ENCODE results near the gene XCL2. TPM values are rescaled to one million over a fixed set of nuclear protein-coding genes. Genes with fewer than 3 reads are reported as not detected.

XCL2 gene
- polyA plus RNA-seq, 2 donors = not detected

DNA sequence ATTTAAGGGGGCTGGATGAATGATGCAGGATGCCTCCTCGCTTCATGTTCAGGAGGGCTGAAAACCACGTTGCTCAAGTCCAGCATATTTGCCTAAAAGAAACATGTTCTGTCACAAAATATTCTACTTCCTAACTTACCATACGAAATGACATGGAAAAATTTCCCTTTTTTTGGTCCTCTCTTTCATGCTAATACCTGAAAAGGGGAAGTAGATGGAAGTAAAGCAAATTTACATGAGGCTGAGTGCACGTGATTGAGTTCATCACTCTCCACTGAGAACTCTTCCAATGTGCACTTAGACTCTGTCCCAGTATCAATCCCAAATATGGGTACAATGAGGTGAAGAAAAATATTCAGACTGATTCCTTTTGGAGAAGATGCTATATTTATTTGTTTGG lies 23.0 kb downstream of the XCL2 start:
- Histone ChIP-seq H3K4me1 (ENCODE audit: control insufficient read depth in 2 of 2, insufficient read depth in 2 of 2, low read length in 1 of 2) (no peaks in the 10 kb centered on the region), H3K4me3 (ENCODE audit: low read depth in 1 of 2, low read length in 2 of 2) (no peak overlapping the region), H3K27ac (ENCODE audit: low read depth in 2 of 2, low read length in 1 of 2) (no peak overlapping the region), H3K9me3 (ENCODE audit: control insufficient read depth in 2 of 2, insufficient read depth in 1 of 2, low read depth in 1 of 2, low read length in 1 of 2) (no peaks in the 10 kb centered on the region), H3K36me3 (ENCODE audit: control insufficient read depth in 2 of 2, insufficient read depth in 2 of 2, low read length in 1 of 2) (no peaks in the 10 kb centered on the region), H3K27me3 (ENCODE audit: control insufficient read depth in 1 of 2, insufficient read depth in 2 of 2, low read length in 2 of 2) (no peaks in the 10 kb centered on the region)
- WGBS, 2 donors = 60 to 68% methylated on average over 4 of the region's 4 CpGs

DNA sequence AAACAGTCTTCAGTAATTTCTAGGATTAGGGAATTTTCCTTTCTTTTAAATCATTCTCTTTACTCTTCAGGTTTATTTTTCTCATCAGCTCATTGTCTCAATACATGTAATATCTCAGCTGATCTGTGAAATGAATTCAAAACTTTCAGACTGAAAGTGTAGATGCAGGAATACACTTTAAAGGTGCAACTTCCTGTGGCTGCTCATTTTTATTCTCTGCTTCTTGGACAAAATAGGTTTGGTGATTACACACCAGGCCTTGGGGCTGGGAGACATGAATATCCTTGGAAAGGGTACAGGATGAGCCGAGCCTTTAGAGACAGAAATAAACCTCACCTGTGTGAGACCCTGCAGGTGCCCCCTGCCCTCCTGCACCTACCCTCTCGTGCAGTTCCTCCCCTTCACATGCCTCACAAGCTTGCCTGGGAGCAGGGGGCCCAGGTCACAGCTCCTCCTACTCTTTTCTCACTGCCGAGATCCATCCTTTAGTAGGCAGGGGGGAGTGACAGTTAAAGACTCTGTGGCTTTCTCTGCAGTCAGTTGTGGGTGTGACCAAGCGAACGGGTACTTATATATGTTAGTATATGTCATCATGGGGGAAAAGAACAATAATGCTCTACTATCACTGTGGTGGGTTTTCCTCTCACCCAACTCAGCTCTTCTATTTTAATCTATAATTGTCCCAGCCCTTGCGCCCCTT lies 23.6 kb downstream of the XCL2 start:
- WGBS, 2 donors = 51 to 70% methylated on average over 6 of the region's 6 CpGs
- Histone ChIP-seq H3K4me3 (ENCODE audit: low read depth in 1 of 2, low read length in 2 of 2) (no peak overlapping the region), H3K27me3 (ENCODE audit: control insufficient read depth in 1 of 2, insufficient read depth in 2 of 2, low read length in 2 of 2) (no peaks in the 10 kb centered on the region), H3K4me1 (ENCODE audit: control insufficient read depth in 2 of 2, insufficient read depth in 2 of 2, low read length in 1 of 2) (no peaks in the 10 kb centered on the region), H3K27ac (ENCODE audit: low read depth in 2 of 2, low read length in 1 of 2) (no peak overlapping the region), H3K9me3 (ENCODE audit: control insufficient read depth in 2 of 2, insufficient read depth in 1 of 2, low read depth in 1 of 2, low read length in 1 of 2) (no peaks in the 10 kb centered on the region), H3K36me3 (ENCODE audit: control insufficient read depth in 2 of 2, insufficient read depth in 2 of 2, low read length in 1 of 2) (no peaks in the 10 kb centered on the region)

DNA sequence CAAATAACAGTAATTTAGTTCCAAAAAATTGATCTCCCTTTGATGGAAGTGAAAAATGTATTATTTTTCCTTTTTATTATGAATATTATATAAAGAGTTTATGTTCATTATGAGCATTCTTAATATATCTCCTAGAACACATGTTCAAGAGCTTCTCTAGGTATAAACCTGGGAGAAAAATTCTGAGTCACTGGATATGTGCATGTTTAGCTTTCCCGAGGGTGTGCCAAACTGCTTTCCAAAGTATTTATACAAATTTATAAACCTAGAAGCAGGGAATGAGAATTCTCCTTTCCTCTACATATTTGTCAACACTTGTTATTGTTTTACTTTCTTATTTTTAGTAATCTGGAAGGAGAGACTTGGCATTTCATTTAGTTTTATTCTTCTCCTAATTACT lies 25.0 kb downstream of the XCL2 start:
- no peaks in the 10 kb centered on the region for H3K36me3 ChIP-seq (ENCODE audit: control insufficient read depth in 2 of 2, insufficient read depth in 2 of 2, low read length in 1 of 2)
- no peaks in the 10 kb centered on the region for H3K27me3 ChIP-seq (ENCODE audit: control insufficient read depth in 1 of 2, insufficient read depth in 2 of 2, low read length in 2 of 2)
- 65 to 68% methylated on average over 1 of the region's 1 CpG for WGBS, 2 donors
- no peaks in the 10 kb centered on the region for H3K4me1 ChIP-seq (ENCODE audit: control insufficient read depth in 2 of 2, insufficient read depth in 2 of 2, low read length in 1 of 2)
- H3K9me3 ChIP-seq (ENCODE audit: control insufficient read depth in 2 of 2, insufficient read depth in 1 of 2, low read depth in 1 of 2, low read length in 1 of 2) = no peaks in the 10 kb centered on the region
- no peak overlapping the region for H3K4me3 ChIP-seq (ENCODE audit: low read depth in 1 of 2, low read length in 2 of 2)
- no peak overlapping the region for H3K27ac ChIP-seq (ENCODE audit: low read depth in 2 of 2, low read length in 1 of 2)

DNA sequence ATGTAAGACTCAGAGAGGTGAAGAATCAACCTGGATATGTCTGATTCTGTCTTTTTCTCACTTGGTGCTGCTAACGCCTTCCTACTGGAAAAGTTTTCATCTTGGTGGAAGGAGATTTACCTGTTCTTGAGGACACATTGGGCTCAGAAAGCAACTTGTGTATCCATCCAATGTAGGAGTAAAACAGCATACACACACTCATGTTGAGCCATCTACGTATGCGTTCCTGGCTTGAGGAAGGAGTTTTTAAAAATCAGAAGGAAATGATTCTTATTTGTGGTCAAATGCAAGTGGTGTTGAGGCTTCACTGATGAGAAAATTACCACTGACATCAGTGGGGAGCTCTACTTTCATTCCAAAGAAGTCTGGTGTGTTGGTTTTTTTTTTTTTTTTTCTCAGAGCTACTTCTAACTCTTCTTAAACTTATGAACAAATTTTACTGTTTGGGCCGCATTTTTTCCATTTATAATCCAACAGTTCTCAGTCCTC lies 25.6 kb downstream of the XCL2 start:
- Histone ChIP-seq H3K4me3 (ENCODE audit: low read depth in 1 of 2, low read length in 2 of 2) (no peak overlapping the region), H3K27me3 (ENCODE audit: control insufficient read depth in 1 of 2, insufficient read depth in 2 of 2, low read length in 2 of 2) (no peaks in the 10 kb centered on the region), H3K27ac (ENCODE audit: low read depth in 2 of 2, low read length in 1 of 2) (no peak overlapping the region), H3K9me3 (ENCODE audit: control insufficient read depth in 2 of 2, insufficient read depth in 1 of 2, low read depth in 1 of 2, low read length in 1 of 2) (no peaks in the 10 kb centered on the region), H3K36me3 (ENCODE audit: control insufficient read depth in 2 of 2, insufficient read depth in 2 of 2, low read length in 1 of 2) (no peaks in the 10 kb centered on the region), H3K4me1 (ENCODE audit: control insufficient read depth in 2 of 2, insufficient read depth in 2 of 2, low read length in 1 of 2) (no peaks in the 10 kb centered on the region)
- 77% methylated on average over 4 of the region's 4 CpGs for WGBS, 2 donors

DNA sequence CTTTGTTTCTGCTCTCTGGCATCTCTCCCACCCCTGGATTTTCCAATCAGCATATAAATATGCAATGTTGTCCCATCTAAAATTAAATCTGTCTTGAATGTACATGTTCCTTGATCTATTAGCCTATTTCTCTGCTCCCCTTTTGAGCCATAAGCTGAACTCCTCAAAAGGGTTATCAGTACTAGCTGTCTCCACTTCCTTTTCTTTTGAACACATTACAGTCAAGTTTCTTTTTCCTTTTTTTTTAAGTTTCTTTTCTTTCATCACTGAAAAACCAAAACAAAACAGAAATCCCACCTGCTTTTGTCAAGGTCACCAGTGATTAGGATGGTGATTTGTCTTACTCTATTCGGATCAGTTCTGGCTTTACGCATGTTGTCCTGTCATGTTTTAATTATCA lies 29.3 kb downstream of the XCL2 start:
- Histone ChIP-seq H3K27me3 (ENCODE audit: control insufficient read depth in 1 of 2, insufficient read depth in 2 of 2, low read length in 2 of 2) (no peaks in the 10 kb centered on the region), H3K27ac (ENCODE audit: low read depth in 2 of 2, low read length in 1 of 2) (no peak overlapping the region), H3K9me3 (ENCODE audit: control insufficient read depth in 2 of 2, insufficient read depth in 1 of 2, low read depth in 1 of 2, low read length in 1 of 2) (no peaks in the 10 kb centered on the region), H3K4me1 (ENCODE audit: control insufficient read depth in 2 of 2, insufficient read depth in 2 of 2, low read length in 1 of 2) (peaks cover 0 to 2% of the 10 kb centered on the region in 2 donors), H3K36me3 (ENCODE audit: control insufficient read depth in 2 of 2, insufficient read depth in 2 of 2, low read length in 1 of 2) (no peaks in the 10 kb centered on the region), H3K4me3 (ENCODE audit: low read depth in 1 of 2, low read length in 2 of 2) (no peak overlapping the region)
- WGBS, 2 donors = 82 to 83% methylated on average over 2 of the region's 2 CpGs

DNA sequence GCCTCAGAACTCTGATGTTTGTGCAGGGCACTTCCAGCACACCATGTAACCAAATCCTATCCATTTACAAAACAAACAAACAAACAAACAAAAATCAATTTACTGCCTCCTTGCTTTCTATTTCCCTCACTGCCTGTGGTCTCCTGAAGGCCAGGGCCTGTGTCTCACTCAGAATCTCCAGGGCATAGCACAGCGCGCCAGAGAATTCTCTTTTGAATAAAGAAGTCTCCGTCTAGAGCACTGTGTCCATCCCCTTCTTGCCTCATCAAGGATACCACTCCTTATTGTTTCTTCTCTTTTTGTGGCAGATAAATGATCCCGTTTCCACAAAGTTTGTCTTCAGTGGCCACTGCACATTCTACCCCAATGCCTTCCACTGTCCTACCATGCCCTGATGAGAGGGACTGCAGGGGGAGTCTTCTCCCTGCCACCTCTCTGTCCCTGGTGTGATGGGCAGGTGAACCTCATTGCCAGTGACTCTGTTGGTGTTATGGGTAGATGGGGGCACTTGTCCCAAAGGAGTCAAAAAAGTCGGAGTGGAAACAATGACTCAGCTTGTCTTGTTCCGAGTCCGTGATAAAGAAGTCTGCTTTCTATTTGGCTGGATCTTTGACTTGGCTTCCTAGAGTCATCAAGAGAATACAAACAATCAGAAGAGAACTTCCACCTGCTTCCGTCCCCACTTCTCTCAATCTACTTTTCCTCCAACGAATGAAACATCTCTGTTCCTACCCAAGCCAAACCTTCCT lies 30.0 kb downstream of the XCL2 start:
- H3K9me3 ChIP-seq (ENCODE audit: control insufficient read depth in 2 of 2, insufficient read depth in 1 of 2, low read depth in 1 of 2, low read length in 1 of 2) = no peaks in the 10 kb centered on the region
- peaks cover 0 to 2% of the 10 kb centered on the region in 2 donors for H3K4me1 ChIP-seq (ENCODE audit: control insufficient read depth in 2 of 2, insufficient read depth in 2 of 2, low read length in 1 of 2)
- no peak overlapping the region for H3K4me3 ChIP-seq (ENCODE audit: low read depth in 1 of 2, low read length in 2 of 2)
- H3K27ac ChIP-seq (ENCODE audit: low read depth in 2 of 2, low read length in 1 of 2) = peak overlapping the region; percentile 2 to 27
- no peaks in the 10 kb centered on the region for H3K27me3 ChIP-seq (ENCODE audit: control insufficient read depth in 1 of 2, insufficient read depth in 2 of 2, low read length in 2 of 2)
- no peaks in the 10 kb centered on the region for H3K36me3 ChIP-seq (ENCODE audit: control insufficient read depth in 2 of 2, insufficient read depth in 2 of 2, low read length in 1 of 2)
- WGBS, 2 donors = 56 to 61% methylated on average over 9 of the region's 9 CpGs

DNA sequence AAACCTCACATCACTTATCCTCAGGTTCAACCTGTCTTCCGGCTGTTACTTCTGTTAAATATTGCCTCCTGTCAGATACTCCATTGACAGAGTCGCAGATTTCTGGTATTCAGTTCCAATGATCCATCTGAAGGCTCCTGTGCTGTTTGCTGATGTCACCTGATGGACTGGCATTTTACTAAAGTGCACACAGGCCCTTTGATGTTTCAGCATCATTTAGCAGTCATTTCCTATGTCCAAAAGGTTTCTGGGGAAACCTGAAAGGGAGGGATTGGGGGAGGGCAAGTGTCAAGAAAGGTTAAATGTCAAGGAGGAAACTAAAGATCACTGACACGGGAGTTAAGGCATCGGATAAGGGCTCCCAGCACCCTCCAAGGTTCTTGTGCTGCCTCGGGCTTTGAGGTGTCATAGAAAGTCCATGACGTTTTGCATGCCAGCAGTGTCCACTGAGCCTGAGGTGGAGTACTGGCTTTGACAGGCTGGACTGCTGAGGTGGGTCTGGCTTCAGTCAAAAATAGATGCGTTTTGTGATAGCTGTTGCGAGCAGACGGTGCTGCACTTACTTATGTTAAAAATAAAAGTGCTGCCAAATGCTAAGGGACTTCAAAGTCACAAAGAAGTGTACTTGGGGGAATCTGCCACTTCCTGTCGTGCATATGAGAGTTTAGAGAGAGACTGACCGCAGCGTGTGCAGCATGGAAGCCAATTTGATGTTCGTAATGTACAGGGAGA lies 30.8 kb downstream of the XCL2 start:
- H3K4me3 ChIP-seq (ENCODE audit: low read depth in 1 of 2, low read length in 2 of 2) = no peak overlapping the region
- no peaks in the 10 kb centered on the region for H3K27me3 ChIP-seq (ENCODE audit: control insufficient read depth in 1 of 2, insufficient read depth in 2 of 2, low read length in 2 of 2)
- WGBS, 2 donors = 71 to 74% methylated on average over 13 of the region's 13 CpGs
- H3K4me1 ChIP-seq (ENCODE audit: control insufficient read depth in 2 of 2, insufficient read depth in 2 of 2, low read length in 1 of 2) = peaks cover 0 to 2% of the 10 kb centered on the region in 2 donors
- H3K27ac ChIP-seq (ENCODE audit: low read depth in 2 of 2, low read length in 1 of 2) = peak overlapping the region; percentile 2 to 7
- H3K36me3 ChIP-seq (ENCODE audit: control insufficient read depth in 2 of 2, insufficient read depth in 2 of 2, low read length in 1 of 2) = no peaks in the 10 kb centered on the region
- no peaks in the 10 kb centered on the region for H3K9me3 ChIP-seq (ENCODE audit: control insufficient read depth in 2 of 2, insufficient read depth in 1 of 2, low read depth in 1 of 2, low read length in 1 of 2)

DNA sequence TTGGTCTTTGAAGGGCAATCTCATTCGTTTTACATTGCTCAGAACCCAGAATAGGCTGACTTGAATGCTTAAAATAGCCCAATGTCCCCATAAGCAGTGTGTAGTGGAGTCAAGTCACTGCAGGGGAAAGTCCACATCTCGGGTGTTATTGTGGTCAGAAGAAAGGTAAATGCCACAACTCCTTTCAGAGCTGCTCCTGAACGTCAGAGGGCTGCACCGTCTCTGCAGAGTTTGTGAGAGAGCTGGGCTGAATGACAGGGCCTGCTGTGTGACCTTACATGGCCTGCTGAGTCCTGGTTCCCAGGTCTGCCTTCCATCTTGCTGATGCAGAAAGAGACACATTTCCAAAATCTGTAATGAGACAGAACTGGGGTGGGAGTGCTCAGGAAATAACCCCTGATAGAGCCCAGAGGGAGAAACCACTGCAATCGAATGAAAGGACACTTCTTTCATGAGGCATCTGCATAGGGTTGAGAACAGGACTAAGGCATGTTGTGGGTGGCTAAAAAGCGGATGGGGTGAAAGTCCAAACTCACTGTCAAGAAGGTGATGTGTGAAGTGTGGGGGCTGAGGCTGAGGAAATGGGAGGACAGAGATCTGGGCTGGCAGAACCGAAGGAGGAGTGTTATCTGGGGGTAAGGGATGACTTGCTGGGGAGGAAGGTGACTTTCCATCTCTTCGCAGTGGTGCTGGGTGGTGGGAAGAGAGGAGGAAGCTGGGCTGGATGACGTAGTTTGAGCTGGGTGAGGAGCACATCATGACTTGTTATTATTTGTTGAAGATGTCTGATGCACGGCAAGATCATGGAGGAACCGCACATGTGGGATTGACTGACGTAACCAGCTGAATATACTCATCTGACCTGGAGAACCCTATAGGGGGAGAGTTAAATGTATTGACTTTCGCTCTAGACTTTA lies 33.7 kb downstream of the XCL2 start:
- Histone ChIP-seq H3K4me1 (ENCODE audit: control insufficient read depth in 2 of 2, insufficient read depth in 2 of 2, low read length in 1 of 2) (peaks cover 0 to 2% of the 10 kb centered on the region in 2 donors), H3K27ac (ENCODE audit: low read depth in 2 of 2, low read length in 1 of 2) (no peak overlapping the region), H3K9me3 (ENCODE audit: control insufficient read depth in 2 of 2, insufficient read depth in 1 of 2, low read depth in 1 of 2, low read length in 1 of 2) (no peaks in the 10 kb centered on the region), H3K36me3 (ENCODE audit: control insufficient read depth in 2 of 2, insufficient read depth in 2 of 2, low read length in 1 of 2) (no peaks in the 10 kb centered on the region), H3K4me3 (ENCODE audit: low read depth in 1 of 2, low read length in 2 of 2) (no peak overlapping the region), H3K27me3 (ENCODE audit: control insufficient read depth in 1 of 2, insufficient read depth in 2 of 2, low read length in 2 of 2) (no peaks in the 10 kb centered on the region)
- WGBS, 2 donors = 80 to 81% methylated on average over 13 of the region's 13 CpGs

DNA sequence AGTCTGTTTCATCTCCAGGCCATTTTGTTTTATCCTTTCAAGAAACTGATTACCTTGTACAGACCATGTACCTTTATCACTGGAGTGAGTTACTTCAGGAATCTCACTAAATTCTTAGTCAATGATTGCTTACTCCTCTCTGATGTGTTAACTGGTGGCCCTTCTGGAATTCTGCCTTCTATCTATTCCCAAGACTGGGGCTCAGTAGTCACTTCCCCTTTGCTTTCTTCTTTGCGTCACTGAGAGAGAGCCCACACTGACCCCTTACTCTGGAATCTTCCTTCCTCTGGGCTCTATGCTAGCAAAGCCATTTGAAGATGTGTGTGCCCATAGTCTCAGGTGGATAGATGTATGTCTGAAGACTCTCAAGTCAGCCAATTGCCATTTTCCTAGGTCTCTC lies 34.6 kb downstream of the XCL2 start:
- Histone ChIP-seq H3K27ac (ENCODE audit: low read depth in 2 of 2, low read length in 1 of 2) (no peak overlapping the region), H3K27me3 (ENCODE audit: control insufficient read depth in 1 of 2, insufficient read depth in 2 of 2, low read length in 2 of 2) (no peaks in the 10 kb centered on the region), H3K36me3 (ENCODE audit: control insufficient read depth in 2 of 2, insufficient read depth in 2 of 2, low read length in 1 of 2) (no peaks in the 10 kb centered on the region), H3K4me1 (ENCODE audit: control insufficient read depth in 2 of 2, insufficient read depth in 2 of 2, low read length in 1 of 2) (peaks cover 0 to 2% of the 10 kb centered on the region in 2 donors), H3K4me3 (ENCODE audit: low read depth in 1 of 2, low read length in 2 of 2) (no peak overlapping the region), H3K9me3 (ENCODE audit: control insufficient read depth in 2 of 2, insufficient read depth in 1 of 2, low read depth in 1 of 2, low read length in 1 of 2) (no peaks in the 10 kb centered on the region)
- WGBS, 2 donors = 92 to 95% methylated on average over 1 of the region's 1 CpG

Measured in esophagus (tissue), 2 donors.